ENCODE data around the gene SLC2A3.
"Not testable (repeated sequence)": the region's sequence is repeated elsewhere in the genome, so short reads cannot be mapped to it uniquely, and the experiment has no call there.

SLC2A3 gene

GRCh38 chr12:7935590-7936581, at the start of gene SLC2A3:
Gene SLC2A3, minus strand, starts transcription at chr12:7936187. Its CDS starts 153 bp downstream, at chr12:7936034.
- no peak for TF ChIP-seq CTCF (IDR thresholded peaks at IDR 0.05; ENCODE audit: borderline replicate concordance, extremely low read depth, low read length, poor library complexity, severe bottlenecking)
- no peak for TF ChIP-seq EZH2 (IDR thresholded peaks at IDR 0.05; ENCODE audit: borderline replicate concordance, low read depth, low read length, severe bottlenecking)
- no peaks in the 10 kb centered on the region for H3K9me3 ChIP-seq (ENCODE audit: insufficient read depth, low read length, severe bottlenecking)
- H4K20me1 ChIP-seq (ENCODE audit: insufficient read depth, low read length), result peaks cover 12% of the 10 kb centered on the region
- peak within 1 kb of the TSS; percentile 79 for H3K9ac ChIP-seq (ENCODE audit: low read depth, low read length)
- peaks cover 59% of the 10 kb centered on the region for H3K4me1 ChIP-seq (ENCODE audit: insufficient read depth, low read length)
- ATAC-seq (ENCODE audit: insufficient read depth, low read depth) (peak; percentile 62), DNase-seq (peak; percentile 89)
- peaks cover 40% of the 10 kb centered on the region for H3K36me3 ChIP-seq (ENCODE audit: insufficient read depth, low read length)
- no peaks in the 10 kb centered on the region for H3K27me3 ChIP-seq (ENCODE audit: insufficient read depth, low read length, poor library complexity)
- peak within 1 kb of the TSS; percentile 75 for H3K4me2 ChIP-seq (ENCODE audit: insufficient read depth, low read length)
- peaks cover 47% of the 10 kb centered on the region for H3K79me2 ChIP-seq (ENCODE audit: insufficient read depth, low read length)
- peak within 1 kb of the TSS; percentile 81 for H2AFZ ChIP-seq (ENCODE audit: low read depth, low read length)
- H3K4me3 ChIP-seq (ENCODE audit: low read depth in 1 of 2, low read length in 2 of 2), result peak within 1 kb of the TSS; percentile 71 to 72
- peak within 1 kb of the TSS; percentile 93 for H3K27ac ChIP-seq (ENCODE audit: low read length)

- Histone ChIP-seq H2AFZ (ENCODE audit: low read depth, low read length) (no peak overlapping the region), H3K36me3 (ENCODE audit: insufficient read depth, low read length) (no peaks in the 10 kb centered on the region), H3K4me1 (ENCODE audit: insufficient read depth, low read length) (peaks cover 15% of the 10 kb centered on the region), H3K4me3 (ENCODE audit: low read depth in 1 of 2, low read length in 2 of 2) (no peak overlapping the region), H4K20me1 (ENCODE audit: insufficient read depth, low read length) (no peaks in the 10 kb centered on the region), H3K9ac (ENCODE audit: low read depth, low read length) (no peak overlapping the region), H3K27me3 (ENCODE audit: insufficient read depth, low read length, poor library complexity) (no peaks in the 10 kb centered on the region), H3K9me3 (ENCODE audit: insufficient read depth, low read length, severe bottlenecking) (no peaks in the 10 kb centered on the region), H3K4me2 (ENCODE audit: insufficient read depth, low read length) (no peak overlapping the region), H3K27ac (ENCODE audit: low read length) (no peak overlapping the region), H3K79me2 (ENCODE audit: insufficient read depth, low read length) (no peaks in the 10 kb centered on the region)
- ATAC-seq (ENCODE audit: insufficient read depth, low read depth) (no peak), DNase-seq (no peak)
- TF ChIP-seq EZH2 (IDR thresholded peaks at IDR 0.05; ENCODE audit: borderline replicate concordance, low read depth, low read length, severe bottlenecking) (no peak), CTCF (IDR thresholded peaks at IDR 0.05; ENCODE audit: borderline replicate concordance, extremely low read depth, low read length, poor library complexity, severe bottlenecking) (no peak)
Observed at GRCh38 chr12:7984900-7985299, 48.9 kb upstream of the SLC2A3 start.

- H3K9ac ChIP-seq (ENCODE audit: low read depth, low read length); ATAC-seq (ENCODE audit: insufficient read depth, low read depth); H3K4me3 ChIP-seq (ENCODE audit: low read depth in 1 of 2, low read length in 2 of 2); H4K20me1 ChIP-seq (ENCODE audit: insufficient read depth, low read length); H3K4me2 ChIP-seq (ENCODE audit: insufficient read depth, low read length); H2AFZ ChIP-seq (ENCODE audit: low read depth, low read length); H3K79me2 ChIP-seq (ENCODE audit: insufficient read depth, low read length); H3K4me1 ChIP-seq (ENCODE audit: insufficient read depth, low read length); H3K9me3 ChIP-seq (ENCODE audit: insufficient read depth, low read length, severe bottlenecking); DNase-seq; H3K36me3 ChIP-seq (ENCODE audit: insufficient read depth, low read length); H3K27ac ChIP-seq (ENCODE audit: low read length); H3K27me3 ChIP-seq (ENCODE audit: insufficient read depth, low read length, poor library complexity): not testable (repeated sequence)
Observed at GRCh38 chr12:7983460-7983859, 47.5 kb upstream of the SLC2A3 start.

GRCh38 chr12:7983019-7983418, 47.0 kb upstream of the SLC2A3 start:
- H3K27ac ChIP-seq (ENCODE audit: low read length), result not testable (repeated sequence)

GRCh38 chr12:7982332-7982735, 46.3 kb upstream of the SLC2A3 start:
- not testable (repeated sequence) for H3K27ac ChIP-seq (ENCODE audit: low read length); H3K27me3 ChIP-seq (ENCODE audit: insufficient read depth, low read length, poor library complexity); H3K79me2 ChIP-seq (ENCODE audit: insufficient read depth, low read length); ATAC-seq (ENCODE audit: insufficient read depth, low read depth); H3K4me2 ChIP-seq (ENCODE audit: insufficient read depth, low read length); H3K4me3 ChIP-seq (ENCODE audit: low read depth in 1 of 2, low read length in 2 of 2); H3K9me3 ChIP-seq (ENCODE audit: insufficient read depth, low read length, severe bottlenecking); H2AFZ ChIP-seq (ENCODE audit: low read depth, low read length); H4K20me1 ChIP-seq (ENCODE audit: insufficient read depth, low read length); H3K36me3 ChIP-seq (ENCODE audit: insufficient read depth, low read length); H3K9ac ChIP-seq (ENCODE audit: low read depth, low read length); H3K4me1 ChIP-seq (ENCODE audit: insufficient read depth, low read length); DNase-seq

More at GRCh38 chr12:7983019-7983418, 47.0 kb upstream of the SLC2A3 start:
- H3K36me3 ChIP-seq (ENCODE audit: insufficient read depth, low read length); H4K20me1 ChIP-seq (ENCODE audit: insufficient read depth, low read length); H3K4me2 ChIP-seq (ENCODE audit: insufficient read depth, low read length); H3K4me1 ChIP-seq (ENCODE audit: insufficient read depth, low read length); H3K9me3 ChIP-seq (ENCODE audit: insufficient read depth, low read length, severe bottlenecking); DNase-seq; ATAC-seq (ENCODE audit: insufficient read depth, low read depth); H2AFZ ChIP-seq (ENCODE audit: low read depth, low read length); H3K79me2 ChIP-seq (ENCODE audit: insufficient read depth, low read length); H3K4me3 ChIP-seq (ENCODE audit: low read depth in 1 of 2, low read length in 2 of 2); H3K27me3 ChIP-seq (ENCODE audit: insufficient read depth, low read length, poor library complexity); H3K9ac ChIP-seq (ENCODE audit: low read depth, low read length): not testable (repeated sequence)

Data from DND-41 (cell line).